Activated CD8-positive, alpha-beta memory T cell treated with anti-CD3 and anti-CD28 coated beads for 36 hours (primary cell): ENCODE measurements around the gene CREBRF. TPM values are rescaled to one million over a fixed set of nuclear protein-coding genes. Genes with fewer than 3 reads are reported as not detected.

Source experiments
- CTCF ChIA-PET: fragments of 350-600 bp; sonication (Branson Sonifier 250); formaldehyde crosslinking; loops from one replicate; lab custom pipeline; 2021; ENCODE audit warnings: antibody characterized with exemption; lab: Charles Lee
- POLR2A ChIA-PET: fragments of 350-600 bp; sonication (Branson Sonifier 250); formaldehyde crosslinking; loops from one replicate; lab custom pipeline; 2021; ENCODE audit warnings: antibody characterized with exemption; lab: Charles Lee
- total RNA-seq, 2 experiments: library from RNA; stranded (reverse); gene quantifications; one replicate each; pipeline ENCODE4 v1.2.3, GENCODE V29; 2021

CREBRF gene
- total RNA-seq, 2 experiments from 2014 or later: 5.4 to 5.6 TPM

- POLR2A ChIA-PET: interaction anchor here (0.7 kb wide), 1 partner anchor 27 kb away, joined by 5 read pairs; no protein-coding TSS in a partner anchor
- CTCF ChIA-PET: interaction anchor here (0.6 kb wide), 1 partner anchor 194 kb away, joined by 3 read pairs; no protein-coding TSS in a partner anchor
Measured at GRCh38 chr5:173172166-173172565, 116.0 kb downstream of the CREBRF start.

- ChIA-PET CTCF (no interaction called here), POLR2A (no interaction called here)
Measured at GRCh38 chr5:173175523-173175922, 119.4 kb downstream of the CREBRF start.

- ChIA-PET POLR2A (no interaction called here), CTCF (interaction anchor here (0.6 to 1.4 kb wide), 2 partner anchors 28 to 116 kb away, joined by 3 read pairs; no protein-coding TSS in a partner anchor)
Measured at GRCh38 chr5:173178369-173178910, 122.3 kb downstream of the CREBRF start.

GRCh38 chr5:173180331-173180730 lies 124.2 kb downstream of the CREBRF start:
- ChIA-PET CTCF (no interaction called here), POLR2A (no interaction called here)

GRCh38 chr5:173187054-173187743 lies 131.0 kb downstream of the CREBRF start:
- ChIA-PET POLR2A (no interaction called here), CTCF (no interaction called here)

GRCh38 chr5:173188280-173188679 lies 132.1 kb downstream of the CREBRF start:
- ChIA-PET POLR2A (no interaction called here), CTCF (interaction anchor here (0.6 kb wide), 1 partner anchor 45 kb away, joined by 4 read pairs; no protein-coding TSS in a partner anchor)

Other genes with a start within 250 kb of the CREBRF start
- gene ERGIC1, start 222.1 kb upstream of the CREBRF start, total RNA-seq: 10 to 100 TPM; 39.7 to 41.0 TPM
- 10 to 100 TPM; 93.5 to 94.3 TPM for gene RPL26L1, start 96.9 kb upstream of the CREBRF start, total RNA-seq
- gene ATP6V0E1, start 72.6 kb upstream of the CREBRF start, total RNA-seq: 100 to 1,000 TPM; 155 TPM
- gene BNIP1, start 88.2 kb downstream of the CREBRF start, total RNA-seq: 10 to 100 TPM; 23.2 to 24.7 TPM
- gene NKX2-5, start 178.9 kb downstream of the CREBRF start, total RNA-seq: not detected